HG02970 (cell line): ENCODE measurements around the gene ATRN.

Source experiments
- ATAC-seq: cut with Tn5 transposase; IDR thresholded peaks from one replicate; pipeline ENCODE4 v1.9.1; 2021; ENCODE audit warnings: mild to moderate bottlenecking, moderate library complexity, moderate number of reproducible peaks; ENCODE audit not compliant: unreplicated experiment, low FRiP score

The ATRN gene

GRCh38 chr20:3671986-3672546 lies 201.2 kb downstream of the ATRN start:
- no peak for ATAC-seq

GRCh38 chr20:3672547-3673171 lies 201.8 kb downstream of the ATRN start:
- ATAC-seq: no peak

- ATAC-seq: no peak
Observed at GRCh38 chr20:3673221-3674070, 202.6 kb downstream of the ATRN start.

- no peak for ATAC-seq
Observed at GRCh38 chr20:3674447-3674846, 203.6 kb downstream of the ATRN start.

- no peak for ATAC-seq
Observed at GRCh38 chr20:3674995-3675900, 204.4 kb downstream of the ATRN start.

GRCh38 chr20:3677733-3678132 lies 206.9 kb downstream of the ATRN start:
- no peak for ATAC-seq

- ATAC-seq: no peak
Observed at GRCh38 chr20:3678198-3678597, 207.4 kb downstream of the ATRN start.

GRCh38 chr20:3678856-3679720 lies 208.3 kb downstream of the ATRN start:
- ATAC-seq: no peak

GRCh38 chr20:3679749-3680700 lies 209.2 kb downstream of the ATRN start:
- ATAC-seq: no peak

- no peak for ATAC-seq
Observed at GRCh38 chr20:3680701-3681351, 210.0 kb downstream of the ATRN start.

- no peak for ATAC-seq
Observed at GRCh38 chr20:3681352-3681930, 210.6 kb downstream of the ATRN start.

- no peak for ATAC-seq
Observed at GRCh38 chr20:3681931-3682781, 211.3 kb downstream of the ATRN start, which contains the start of gene ADAM33. TSS of gene ADAM33 (minus strand) at chr20:3682010. CDS start at chr20:3682004, 6 bp downstream.

GRCh38 chr20:3685341-3685740 lies 214.5 kb downstream of the ATRN start:
- no peak for ATAC-seq

GRCh38 chr20:3686421-3686820 lies 215.6 kb downstream of the ATRN start:
- no peak for ATAC-seq

- no peak for ATAC-seq
Observed at GRCh38 chr20:3686867-3687321, 216.1 kb downstream of the ATRN start.

- ATAC-seq: no peak
Observed at GRCh38 chr20:3687655-3688054, 216.8 kb downstream of the ATRN start.

GRCh38 chr20:3689978-3690377 lies 219.2 kb downstream of the ATRN start:
- ATAC-seq: no peak
